ENCODE data around the gene SCIN.

GRCh38 chr7:12567015-12567414 lies 3.5 kb upstream of the SCIN start:
- TF ChIP-seq POLR2A (IDR thresholded peaks at IDR 0.05) (no peak), EP300 (IDR thresholded peaks at IDR 0.05) (no peak), POLR2AphosphoS5 (IDR thresholded peaks at IDR 0.05) (no peak)
- TF ChIP-seq, protein P1, sequence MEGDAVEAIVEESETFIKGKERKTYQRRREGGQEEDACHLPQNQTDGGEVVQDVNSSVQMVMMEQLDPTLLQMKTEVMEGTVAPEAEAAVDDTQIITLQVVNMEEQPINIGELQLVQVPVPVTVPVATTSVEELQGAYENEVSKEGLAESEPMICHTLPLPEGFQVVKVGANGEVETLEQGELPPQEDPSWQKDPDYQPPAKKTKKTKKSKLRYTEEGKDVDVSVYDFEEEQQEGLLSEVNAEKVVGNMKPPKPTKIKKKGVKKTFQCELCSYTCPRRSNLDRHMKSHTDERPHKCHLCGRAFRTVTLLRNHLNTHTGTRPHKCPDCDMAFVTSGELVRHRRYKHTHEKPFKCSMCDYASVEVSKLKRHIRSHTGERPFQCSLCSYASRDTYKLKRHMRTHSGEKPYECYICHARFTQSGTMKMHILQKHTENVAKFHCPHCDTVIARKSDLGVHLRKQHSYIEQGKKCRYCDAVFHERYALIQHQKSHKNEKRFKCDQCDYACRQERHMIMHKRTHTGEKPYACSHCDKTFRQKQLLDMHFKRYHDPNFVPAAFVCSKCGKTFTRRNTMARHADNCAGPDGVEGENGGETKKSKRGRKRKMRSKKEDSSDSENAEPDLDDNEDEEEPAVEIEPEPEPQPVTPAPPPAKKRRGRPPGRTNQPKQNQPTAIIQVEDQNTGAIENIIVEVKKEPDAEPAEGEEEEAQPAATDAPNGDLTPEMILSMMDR (IDR thresholded peaks at IDR 0.05), result no peak
